GM23338 (cell line): ENCODE data around the gene FCHSD2. TPM values are rescaled to one million over a fixed set of nuclear protein-coding genes. Genes with fewer than 3 reads are reported as not detected.

Experiments used
- ATAC-seq: fragments of 200-7000 bp; cut with Tn5 transposase; 3 replicates; pipeline ENCODE4 v1.9.1; 2020
- DNase-seq: peaks from one replicate; pipeline ENCODE4 v3.0.0-alpha.2; 2015; ENCODE audit warnings: low spot score
- H2AFZ ChIP-seq: fragments of 200-600 bp; sonication (generic); 2 replicates; pipeline ENCODE4 v1.8.0; 2016; ENCODE audit warnings: antibody characterized with exemption, mild to moderate bottlenecking, moderate library complexity
- H3F3A ChIP-seq: fragments of 200-600 bp; sonication (generic); replicated peaks from 2 replicates; pipeline ENCODE4 v1.8.0; 2017; ENCODE audit warnings: antibody characterized with exemption, mixed run types, low read depth
- H3K27ac ChIP-seq: fragments of 200-600 bp; sonication (generic); 2 replicates; pipeline ENCODE4 v1.6.1; 2016; ENCODE audit warnings: low read depth
- H3K27me3 ChIP-seq: fragments of 200-600 bp; sonication (generic); 2 replicates; pipeline ENCODE4 v1.8.0; 2016; ENCODE audit warnings: mild to moderate bottlenecking, mixed run types, moderate library complexity; ENCODE audit not compliant: insufficient read depth
- H3K36me3 ChIP-seq: fragments of 200-600 bp; sonication (generic); 2 replicates; pipeline ENCODE4 v1.8.0; 2016; ENCODE audit warnings: mild to moderate bottlenecking; ENCODE audit not compliant: insufficient read depth
- H3K4me1 ChIP-seq: fragments of 200-600 bp; sonication (generic); 2 replicates; pipeline ENCODE4 v1.8.0; 2016; ENCODE audit warnings: mild to moderate bottlenecking, moderate library complexity; ENCODE audit not compliant: insufficient read depth
- H3K4me2 ChIP-seq: fragments of 200-600 bp; sonication (generic); 2 replicates; pipeline ENCODE4 v1.7.1; 2017; ENCODE audit warnings: mixed run types
- H3K4me3 ChIP-seq: fragments of 200-600 bp; sonication (generic); 2 replicates; pipeline ENCODE4 v1.6.1; 2016; ENCODE audit warnings: mixed run types
- H3K79me2 ChIP-seq: fragments of 200-600 bp; sonication (generic); replicated peaks from 2 replicates; pipeline ENCODE4 v1.8.0; 2017; ENCODE audit warnings: mild to moderate bottlenecking; ENCODE audit not compliant: insufficient read depth
- H3K9me2 ChIP-seq: fragments of 200-600 bp; sonication (generic); 2 replicates; pipeline ENCODE4 v1.8.0; 2017; ENCODE audit not compliant: insufficient read depth
- H4K20me1 ChIP-seq: fragments of 200-600 bp; sonication (generic); replicated peaks from 2 replicates; pipeline ENCODE4 v1.8.0; 2017; ENCODE audit warnings: mild to moderate bottlenecking; ENCODE audit not compliant: insufficient read depth
- H3K27ac Mint-ChIP-seq: 2 replicates; pipeline ENCODE4 v1.8.0; 2020; ENCODE audit warnings: inconsistent platforms, mild to moderate bottlenecking, moderate library complexity, mixed read lengths
- H3K27me3 Mint-ChIP-seq: 3 replicates; pipeline ENCODE4 v1.8.0; 2022; ENCODE audit warnings: low read depth, mild to moderate bottlenecking, moderate library complexity, mixed read lengths, inconsistent platforms; ENCODE audit not compliant: insufficient read depth, poor library complexity
- H3K36me3 Mint-ChIP-seq: 3 replicates; pipeline ENCODE4 v1.8.0; 2021; ENCODE audit warnings: low read depth, mild to moderate bottlenecking, inconsistent platforms, moderate library complexity, mixed read lengths
- H3K4me1 Mint-ChIP-seq: 3 replicates; pipeline ENCODE4 v1.8.0; 2020; ENCODE audit warnings: mild to moderate bottlenecking, inconsistent platforms, mixed read lengths
- H3K4me3 Mint-ChIP-seq: 3 replicates; pipeline ENCODE4 v1.8.0; 2021; ENCODE audit warnings: moderate library complexity, mild to moderate bottlenecking, inconsistent platforms, mixed read lengths
- H3K9me3 Mint-ChIP-seq: 3 replicates; pipeline ENCODE4 v1.8.0; 2020; ENCODE audit warnings: moderate library complexity, mild to moderate bottlenecking, inconsistent platforms, mixed read lengths
- EZH2phosphoT487 ChIP-seq: fragments of 200-600 bp; sonication (generic); IDR thresholded peaks from one replicate; pipeline ENCODE4 v1.8.1; 2018; ENCODE audit warnings: antibody characterized with exemption; ENCODE audit not compliant: unreplicated experiment
- NANOG ChIP-seq: IDR thresholded peaks from 2 replicates; pipeline ENCODE4 v1.6.1; 2016; ENCODE audit warnings: antibody characterized with exemption, borderline replicate concordance
- POLR2AphosphoS5 ChIP-seq: IDR thresholded peaks from 2 replicates; pipeline ENCODE4 v1.6.1; 2016; ENCODE audit warnings: antibody characterized with exemption, low read depth
- STAT1 ChIP-seq: IDR thresholded peaks from one replicate; pipeline ENCODE4 v1.6.1; 2016; ENCODE audit warnings: antibody characterized with exemption; ENCODE audit not compliant: unreplicated experiment
- ZNF114 ChIP-seq: fragments of 250-450 bp; sonication (Bioruptor Pico); IDR thresholded peaks from 2 replicates; pipeline ENCODE4 v1.5.0; 2020; ENCODE audit warnings: mild to moderate bottlenecking, moderate library complexity
- ZNF331 ChIP-seq: fragments of 250-450 bp; sonication (Bioruptor Pico); IDR thresholded peaks from 2 replicates; pipeline ENCODE4 v1.5.0; 2020; ENCODE audit warnings: low read depth, mild to moderate bottlenecking, moderate library complexity
- polyA plus RNA-seq: library from polyadenylated mRNA; unstranded; fragments of >200 nt; fragmentation: Nextera tagmentation; extraction: Ambion mirVana; gene quantifications from 2 replicates; pipeline ENCODE4 v1.2.1, GENCODE V29; 2016
- total RNA-seq: library from RNA; depleted of rRNA; stranded (reverse); fragments of >200 nt; shearing (Covaris generic); gene quantifications from 2 replicates; pipeline ENCODE4 v1.2.3, GENCODE V29; 2014
- TF ChIP-seq, protein P1 (sequence below), 2 experiments: fragments of 200-600 bp in 1 of 2; sonication (generic) in 1 of 2; conservative IDR thresholded peaks; 2 replicates each; pipeline versions ENCODE4 v1.5.1 to v1.6.1; 2016 to 2017; ENCODE audit warnings: antibody characterized with exemption in 2 of 2, low read depth in 2 of 2, mild to moderate bottlenecking in 2 of 2, moderate library complexity in 1 of 2
- TF ChIP-seq, protein P2 (sequence below): IDR thresholded peaks from 2 replicates; pipeline ENCODE4 v1.6.1; 2016; ENCODE audit warnings: antibody characterized with exemption
- TF ChIP-seq, protein P3 (sequence below): fragments of 250-450 bp; sonication (Bioruptor Pico); IDR thresholded peaks from 2 replicates; pipeline ENCODE4 v1.5.0; 2020; ENCODE audit warnings: mild to moderate bottlenecking, moderate library complexity

The FCHSD2 gene
- total and polyA plus RNA-seq, 2 experiments from 2014 or later, result 3.6 to 5.2 TPM

GRCh38 chr11:73168925-73169579 lies 26.9 kb upstream of the FCHSD2 start (continued):
- TF ChIP-seq NANOG (no peak), STAT1 (no peak), ZNF114 (CRISPR knock-in tag) (no peak), EZH2phosphoT487 (no peak), ZNF331 (no peak)
- TF ChIP-seq, protein P1, sequence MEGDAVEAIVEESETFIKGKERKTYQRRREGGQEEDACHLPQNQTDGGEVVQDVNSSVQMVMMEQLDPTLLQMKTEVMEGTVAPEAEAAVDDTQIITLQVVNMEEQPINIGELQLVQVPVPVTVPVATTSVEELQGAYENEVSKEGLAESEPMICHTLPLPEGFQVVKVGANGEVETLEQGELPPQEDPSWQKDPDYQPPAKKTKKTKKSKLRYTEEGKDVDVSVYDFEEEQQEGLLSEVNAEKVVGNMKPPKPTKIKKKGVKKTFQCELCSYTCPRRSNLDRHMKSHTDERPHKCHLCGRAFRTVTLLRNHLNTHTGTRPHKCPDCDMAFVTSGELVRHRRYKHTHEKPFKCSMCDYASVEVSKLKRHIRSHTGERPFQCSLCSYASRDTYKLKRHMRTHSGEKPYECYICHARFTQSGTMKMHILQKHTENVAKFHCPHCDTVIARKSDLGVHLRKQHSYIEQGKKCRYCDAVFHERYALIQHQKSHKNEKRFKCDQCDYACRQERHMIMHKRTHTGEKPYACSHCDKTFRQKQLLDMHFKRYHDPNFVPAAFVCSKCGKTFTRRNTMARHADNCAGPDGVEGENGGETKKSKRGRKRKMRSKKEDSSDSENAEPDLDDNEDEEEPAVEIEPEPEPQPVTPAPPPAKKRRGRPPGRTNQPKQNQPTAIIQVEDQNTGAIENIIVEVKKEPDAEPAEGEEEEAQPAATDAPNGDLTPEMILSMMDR (conservative IDR thresholded peaks at IDR 0.05; ENCODE audit: low read depth in 2 of 2), result no peak
- TF ChIP-seq, protein P2, sequence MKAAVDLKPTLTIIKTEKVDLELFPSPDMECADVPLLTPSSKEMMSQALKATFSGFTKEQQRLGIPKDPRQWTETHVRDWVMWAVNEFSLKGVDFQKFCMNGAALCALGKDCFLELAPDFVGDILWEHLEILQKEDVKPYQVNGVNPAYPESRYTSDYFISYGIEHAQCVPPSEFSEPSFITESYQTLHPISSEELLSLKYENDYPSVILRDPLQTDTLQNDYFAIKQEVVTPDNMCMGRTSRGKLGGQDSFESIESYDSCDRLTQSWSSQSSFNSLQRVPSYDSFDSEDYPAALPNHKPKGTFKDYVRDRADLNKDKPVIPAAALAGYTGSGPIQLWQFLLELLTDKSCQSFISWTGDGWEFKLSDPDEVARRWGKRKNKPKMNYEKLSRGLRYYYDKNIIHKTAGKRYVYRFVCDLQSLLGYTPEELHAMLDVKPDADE, result no peak

- H3K27me3 ChIP-seq, result no peaks in the 10 kb centered on the region
- Mint-ChIP-seq H3K27me3 (peaks cover 3% of the 10 kb centered on the region), H3K36me3 (no peaks in the 10 kb centered on the region), H3K27ac (no peak overlapping the region), H3K4me1 (peaks cover 19% of the 10 kb centered on the region), H3K9me3 (no peaks in the 10 kb centered on the region), H3K4me3 (no peak overlapping the region)
- H3K36me3 ChIP-seq, result no peaks in the 10 kb centered on the region
- TF ChIP-seq POLR2AphosphoS5 (no peak), ZNF114 (CRISPR knock-in tag) (no peak)
- TF ChIP-seq, protein P3, sequence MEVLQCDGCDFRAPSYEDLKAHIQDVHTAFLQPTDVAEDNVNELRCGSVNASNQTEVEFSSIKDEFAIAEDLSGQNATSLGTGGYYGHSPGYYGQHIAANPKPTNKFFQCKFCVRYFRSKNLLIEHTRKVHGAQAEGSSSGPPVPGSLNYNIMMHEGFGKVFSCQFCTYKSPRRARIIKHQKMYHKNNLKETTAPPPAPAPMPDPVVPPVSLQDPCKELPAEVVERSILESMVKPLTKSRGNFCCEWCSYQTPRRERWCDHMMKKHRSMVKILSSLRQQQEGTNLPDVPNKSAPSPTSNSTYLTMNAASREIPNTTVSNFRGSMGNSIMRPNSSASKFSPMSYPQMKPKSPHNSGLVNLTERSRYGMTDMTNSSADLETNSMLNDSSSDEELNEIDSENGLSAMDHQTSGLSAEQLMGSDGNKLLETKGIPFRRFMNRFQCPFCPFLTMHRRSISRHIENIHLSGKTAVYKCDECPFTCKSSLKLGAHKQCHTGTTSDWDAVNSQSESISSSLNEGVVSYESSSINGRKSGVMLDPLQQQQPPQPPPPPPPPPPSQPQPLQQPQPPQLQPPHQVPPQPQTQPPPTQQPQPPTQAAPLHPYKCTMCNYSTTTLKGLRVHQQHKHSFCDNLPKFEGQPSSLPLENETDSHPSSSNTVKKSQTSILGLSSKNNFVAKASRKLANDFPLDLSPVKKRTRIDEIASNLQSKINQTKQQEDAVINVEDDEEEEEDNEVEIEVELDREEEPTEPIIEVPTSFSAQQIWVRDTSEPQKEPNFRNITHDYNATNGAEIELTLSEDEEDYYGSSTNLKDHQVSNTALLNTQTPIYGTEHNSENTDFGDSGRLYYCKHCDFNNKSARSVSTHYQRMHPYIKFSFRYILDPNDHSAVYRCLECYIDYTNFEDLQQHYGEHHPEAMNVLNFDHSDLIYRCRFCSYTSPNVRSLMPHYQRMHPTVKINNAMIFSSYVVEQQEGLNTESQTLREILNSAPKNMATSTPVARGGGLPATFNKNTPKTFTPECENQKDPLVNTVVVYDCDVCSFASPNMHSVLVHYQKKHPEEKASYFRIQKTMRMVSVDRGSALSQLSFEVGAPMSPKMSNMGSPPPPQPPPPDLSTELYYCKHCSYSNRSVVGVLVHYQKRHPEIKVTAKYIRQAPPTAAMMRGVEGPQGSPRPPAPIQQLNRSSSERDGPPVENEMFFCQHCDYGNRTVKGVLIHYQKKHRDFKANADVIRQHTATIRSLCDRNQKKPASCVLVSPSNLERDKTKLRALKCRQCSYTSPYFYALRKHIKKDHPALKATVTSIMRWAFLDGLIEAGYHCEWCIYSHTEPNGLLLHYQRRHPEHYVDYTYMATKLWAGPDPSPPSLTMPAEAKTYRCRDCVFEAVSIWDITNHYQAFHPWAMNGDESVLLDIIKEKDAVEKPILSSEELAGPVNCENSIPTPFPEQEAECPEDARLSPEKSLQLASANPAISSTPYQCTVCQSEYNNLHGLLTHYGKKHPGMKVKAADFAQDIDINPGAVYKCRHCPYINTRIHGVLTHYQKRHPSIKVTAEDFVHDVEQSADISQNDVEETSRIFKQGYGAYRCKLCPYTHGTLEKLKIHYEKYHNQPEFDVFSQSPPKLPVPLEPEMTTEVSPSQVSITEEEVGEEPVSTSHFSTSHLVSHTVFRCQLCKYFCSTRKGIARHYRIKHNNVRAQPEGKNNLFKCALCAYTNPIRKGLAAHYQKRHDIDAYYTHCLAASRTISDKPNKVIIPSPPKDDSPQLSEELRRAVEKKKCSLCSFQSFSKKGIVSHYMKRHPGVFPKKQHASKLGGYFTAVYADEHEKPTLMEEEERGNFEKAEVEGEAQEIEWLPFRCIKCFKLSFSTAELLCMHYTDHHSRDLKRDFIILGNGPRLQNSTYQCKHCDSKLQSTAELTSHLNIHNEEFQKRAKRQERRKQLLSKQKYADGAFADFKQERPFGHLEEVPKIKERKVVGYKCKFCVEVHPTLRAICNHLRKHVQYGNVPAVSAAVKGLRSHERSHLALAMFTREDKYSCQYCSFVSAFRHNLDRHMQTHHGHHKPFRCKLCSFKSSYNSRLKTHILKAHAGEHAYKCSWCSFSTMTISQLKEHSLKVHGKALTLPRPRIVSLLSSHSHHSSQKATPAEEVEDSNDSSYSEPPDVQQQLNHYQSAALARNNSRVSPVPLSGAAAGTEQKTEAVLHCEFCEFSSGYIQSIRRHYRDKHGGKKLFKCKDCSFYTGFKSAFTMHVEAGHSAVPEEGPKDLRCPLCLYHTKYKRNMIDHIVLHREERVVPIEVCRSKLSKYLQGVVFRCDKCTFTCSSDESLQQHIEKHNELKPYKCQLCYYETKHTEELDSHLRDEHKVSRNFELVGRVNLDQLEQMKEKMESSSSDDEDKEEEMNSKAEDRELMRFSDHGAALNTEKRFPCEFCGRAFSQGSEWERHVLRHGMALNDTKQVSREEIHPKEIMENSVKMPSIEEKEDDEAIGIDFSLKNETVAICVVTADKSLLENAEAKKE (CRISPR knock-in tag), result no peak
- no peaks in the 10 kb centered on the region for H4K20me1 ChIP-seq
- no peaks in the 10 kb centered on the region for H3K79me2 ChIP-seq
- H3K27ac ChIP-seq, result no peak overlapping the region
- H3K4me3 ChIP-seq, result no peak overlapping the region
- H3K4me2 ChIP-seq, result no peak overlapping the region
- no peaks in the 10 kb centered on the region for H3F3A ChIP-seq
- ATAC-seq (no peak), DNase-seq (no peak)
- peak overlapping the region; percentile 72; the same call in 1 of the 2 replicates for H2AFZ ChIP-seq
- H3K9me2 ChIP-seq, result 0 out of 2 replicates have a peak, but pooled peaks cover 8% of the 10 kb centered on the region
- no peaks in the 10 kb centered on the region for H3K4me1 ChIP-seq
These were observed 25.3 kb upstream of the FCHSD2 start for GRCh38 chr11:73167363-73167954.
